NCI-H2227 treated with DMSO at 0.1 percent for 48 hours (cell line): Measurements from ENCODE around the gene C16orf78.

ENCODE experiments used
- DNase-seq: peaks from one replicate; lab custom pipeline; 2025; lab: John Stamatoyannopoulos, UW

The C16orf78 gene

GRCh38 chr16:49395021-49395420 lies 21.4 kb downstream of the C16orf78 start:
- no peak for DNase-seq

- no peak for DNase-seq
Measured at GRCh38 chr16:49396206-49396720, 22.7 kb downstream of the C16orf78 start.

- no peak for DNase-seq
Measured at GRCh38 chr16:49398761-49399160, 25.2 kb downstream of the C16orf78 start.

GRCh38 chr16:49399594-49400364 lies 26.2 kb downstream of the C16orf78 start:
- DNase-seq = no peak

- DNase-seq = no peak
Measured at GRCh38 chr16:49400611-49401010, 27.0 kb downstream of the C16orf78 start.

GRCh38 chr16:49405123-49405522 lies 31.5 kb downstream of the C16orf78 start:
- DNase-seq = no peak

- DNase-seq = no peak
Measured at GRCh38 chr16:49405530-49405929, 31.9 kb downstream of the C16orf78 start.

- DNase-seq = peak; percentile 82
Measured at GRCh38 chr16:49407873-49408550, 34.4 kb downstream of the C16orf78 start.

- DNase-seq = no peak
Measured at GRCh38 chr16:49409121-49409520, 35.5 kb downstream of the C16orf78 start.

GRCh38 chr16:49410226-49410625 lies 36.6 kb downstream of the C16orf78 start:
- DNase-seq = no peak

GRCh38 chr16:49411121-49411970 lies 37.7 kb downstream of the C16orf78 start:
- no peak for DNase-seq

GRCh38 chr16:49414671-49415070 lies 41.1 kb downstream of the C16orf78 start:
- no peak for DNase-seq

GRCh38 chr16:49415083-49415482 lies 41.5 kb downstream of the C16orf78 start:
- no peak for DNase-seq

GRCh38 chr16:49416001-49416675 lies 42.5 kb downstream of the C16orf78 start:
- peak; percentile 31 for DNase-seq

- DNase-seq = no peak
Measured at GRCh38 chr16:49417354-49417753, 43.8 kb downstream of the C16orf78 start.

- peak; percentile 70 for DNase-seq
Measured at GRCh38 chr16:49419006-49419405, 45.4 kb downstream of the C16orf78 start.

- no peak for DNase-seq
Measured at GRCh38 chr16:49419862-49420261, 46.3 kb downstream of the C16orf78 start.

- no peak for DNase-seq
Measured at GRCh38 chr16:49422896-49423295, 49.3 kb downstream of the C16orf78 start.

- no peak for DNase-seq
Measured at GRCh38 chr16:49424961-49425360, 51.4 kb downstream of the C16orf78 start.

GRCh38 chr16:49427771-49428170 lies 54.2 kb downstream of the C16orf78 start:
- no peak for DNase-seq

- no peak for DNase-seq
Measured at GRCh38 chr16:49428808-49429207, 55.2 kb downstream of the C16orf78 start.

GRCh38 chr16:49431040-49431439 lies 57.4 kb downstream of the C16orf78 start:
- DNase-seq = no peak
